ENCODE results near the gene YPEL5.
"Not testable (repeated sequence)": the region's sequence is repeated elsewhere in the genome, so short reads cannot be mapped to it uniquely, and the experiment has no call there.

Gene YPEL5

DNA sequence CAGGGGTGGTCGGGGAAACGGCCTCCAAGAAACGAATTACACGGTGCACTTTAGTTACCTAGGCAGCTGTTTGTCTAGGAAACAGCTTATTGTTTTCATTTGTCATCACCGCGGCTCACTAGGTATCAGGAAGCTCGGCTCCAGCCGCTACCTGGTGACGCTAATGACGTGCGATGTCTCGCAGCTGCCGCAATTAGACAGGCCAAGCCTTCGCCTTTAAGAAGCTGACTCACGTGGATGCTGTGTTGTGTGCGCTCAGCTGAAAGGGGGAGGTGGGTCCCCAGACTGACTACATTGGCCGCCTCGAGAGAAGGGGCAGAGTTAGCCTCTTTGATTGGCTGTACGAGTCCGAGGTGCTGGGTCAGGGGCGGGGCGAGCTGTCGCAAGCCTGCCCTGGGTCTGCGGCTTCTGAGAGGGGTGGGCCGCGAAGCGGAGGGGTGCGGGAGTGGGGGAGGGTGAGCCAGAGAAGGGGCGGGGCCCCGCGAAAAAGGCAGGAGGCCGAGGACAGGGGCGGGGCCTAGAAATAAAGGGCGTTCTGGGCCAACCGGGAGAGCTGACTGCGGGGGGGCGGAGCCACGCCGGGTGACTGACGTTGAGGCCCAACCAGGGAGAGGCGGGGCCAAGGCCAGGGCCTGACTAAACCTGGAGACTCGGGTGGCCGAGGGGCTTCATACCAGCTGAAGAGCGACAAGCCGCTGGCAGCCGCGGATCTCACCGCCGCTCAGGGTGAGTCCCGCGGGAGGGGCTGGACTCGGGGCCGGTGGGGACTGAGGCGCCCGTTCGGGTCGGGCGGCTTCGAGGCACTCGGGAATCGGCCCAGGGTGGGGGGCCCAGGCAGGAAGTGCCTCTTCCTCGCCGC is at the start of gene YPEL5:
Gene YPEL5, plus strand, starts transcription at position 671 of the 859 bp plus-strand sequence. CDS start 9,645 bp downstream, outside the sequence.
- DNase-seq (ENCODE audit: low spot score): peak; percentile 91

- no peak for DNase-seq (ENCODE audit: low spot score)
These were observed 48.4 kb upstream of the YPEL5 start for GRCh38 chr2:30098266-30099005.

GRCh38 chr2:30099366-30099765 is 47.4 kb upstream of the YPEL5 start:
- DNase-seq (ENCODE audit: low spot score): not testable (repeated sequence)

GRCh38 chr2:30100691-30101090 is 46.1 kb upstream of the YPEL5 start:
- DNase-seq (ENCODE audit: low spot score): not testable (repeated sequence)

- DNase-seq (ENCODE audit: low spot score): no peak
These were observed 42.5 kb upstream of the YPEL5 start for GRCh38 chr2:30104307-30104706.

DNA sequence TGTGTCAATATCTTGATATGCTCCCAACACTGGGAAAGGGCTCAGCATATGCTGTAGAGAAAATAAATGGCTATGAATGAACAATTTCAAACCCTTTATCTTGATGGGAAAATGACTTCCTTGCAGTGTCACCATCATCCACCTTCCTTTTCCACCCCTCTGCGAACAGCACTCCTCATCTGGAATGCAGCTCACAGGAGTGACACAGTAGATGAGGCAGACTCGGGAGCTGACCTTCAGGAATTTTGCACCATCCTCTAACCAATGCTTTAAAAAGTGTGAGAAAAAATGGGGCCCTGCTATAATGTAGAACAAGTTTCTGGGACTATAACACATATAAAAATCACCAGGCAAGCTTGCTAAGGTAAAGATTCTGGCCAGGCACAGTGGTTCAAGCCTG is 41.3 kb upstream of the YPEL5 start:
- DNase-seq (ENCODE audit: low spot score): no peak

GRCh38 chr2:30106543-30106942 is 40.3 kb upstream of the YPEL5 start:
- DNase-seq (ENCODE audit: low spot score): no peak

DNA sequence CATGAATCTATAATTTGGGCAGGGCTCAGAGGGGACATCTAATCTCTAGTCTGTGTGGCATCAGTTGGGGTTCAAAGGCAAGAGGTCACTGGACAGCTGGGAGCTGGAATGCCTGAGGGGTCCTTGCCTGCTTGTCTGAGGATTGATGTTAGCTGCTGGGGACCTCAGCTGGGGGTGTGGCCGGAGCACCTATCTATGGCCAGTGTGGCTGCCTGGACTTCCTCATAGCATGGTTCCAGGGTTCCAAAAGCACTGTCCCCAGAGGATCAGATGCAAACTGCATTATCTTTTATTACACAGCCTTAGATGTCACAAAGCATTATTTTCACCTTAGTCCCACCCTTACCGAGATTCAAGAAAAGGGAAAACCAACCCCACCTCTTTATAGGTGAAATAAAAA is 38.6 kb upstream of the YPEL5 start:
- DNase-seq (ENCODE audit: low spot score): no peak

DNA sequence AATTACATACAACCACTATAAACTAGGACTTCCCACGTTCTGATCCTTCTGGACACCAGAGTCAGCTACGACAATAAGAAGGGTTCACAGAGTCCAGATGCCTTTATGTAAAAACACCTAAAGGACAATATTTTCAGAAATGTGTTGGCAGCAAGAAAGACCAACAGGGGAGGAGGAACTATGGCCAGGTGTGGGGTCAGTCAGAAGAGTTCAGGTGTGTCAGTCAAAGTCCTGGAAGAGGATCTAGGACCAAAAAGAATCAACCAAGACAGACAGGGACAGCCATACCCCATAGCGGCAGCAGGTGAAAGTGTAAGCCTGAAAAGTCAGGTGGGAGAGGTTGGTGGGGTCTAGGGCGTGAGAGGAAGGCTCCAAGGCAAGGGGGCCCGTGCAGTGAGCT is 38.0 kb upstream of the YPEL5 start:
- no peak for DNase-seq (ENCODE audit: low spot score)

DNA sequence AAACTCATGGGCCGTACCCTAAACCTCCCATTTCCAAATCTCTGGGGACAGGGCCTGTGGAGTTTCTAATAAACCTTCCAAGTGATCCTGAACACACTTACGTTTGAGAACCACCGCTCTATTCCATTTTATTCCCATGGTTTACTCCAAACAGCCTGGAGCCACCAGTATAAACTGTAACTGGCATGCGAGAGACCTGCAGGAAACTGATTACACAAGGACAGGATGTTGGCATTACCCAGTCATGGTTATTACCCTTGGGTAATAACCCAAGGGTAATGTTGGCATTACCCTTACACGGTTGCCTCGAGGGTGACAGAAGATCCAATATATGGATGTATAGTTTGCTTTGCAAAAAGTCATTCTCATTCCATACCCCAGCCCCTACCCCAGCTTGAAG is 37.0 kb upstream of the YPEL5 start:
- no peak for DNase-seq (ENCODE audit: low spot score)

DNA sequence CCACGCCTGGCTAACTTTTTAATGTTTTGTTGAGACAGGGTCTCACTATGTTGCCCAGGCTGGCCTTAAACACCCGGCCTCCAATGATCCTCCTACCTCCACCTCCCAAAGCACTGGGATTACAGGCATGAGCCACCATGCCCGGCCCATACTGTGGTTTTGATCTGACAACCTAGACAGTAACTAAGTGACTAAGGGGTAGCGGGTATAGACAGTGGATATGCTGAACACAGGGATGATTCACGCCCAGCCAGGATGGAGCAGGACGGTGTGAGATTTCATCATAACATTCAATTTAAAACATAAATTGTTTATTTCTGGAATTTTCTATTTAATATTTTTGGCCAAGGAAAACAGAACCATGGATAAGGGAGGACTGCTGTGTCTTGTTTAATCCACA is 36.0 kb upstream of the YPEL5 start:
- no peak for DNase-seq (ENCODE audit: low spot score)

- DNase-seq (ENCODE audit: low spot score): not testable (repeated sequence)
These were observed 35.6 kb upstream of the YPEL5 start for GRCh38 chr2:30111186-30111585.

GRCh38 chr2:30112561-30112960 is 34.2 kb upstream of the YPEL5 start:
- no peak for DNase-seq (ENCODE audit: low spot score)

DNA sequence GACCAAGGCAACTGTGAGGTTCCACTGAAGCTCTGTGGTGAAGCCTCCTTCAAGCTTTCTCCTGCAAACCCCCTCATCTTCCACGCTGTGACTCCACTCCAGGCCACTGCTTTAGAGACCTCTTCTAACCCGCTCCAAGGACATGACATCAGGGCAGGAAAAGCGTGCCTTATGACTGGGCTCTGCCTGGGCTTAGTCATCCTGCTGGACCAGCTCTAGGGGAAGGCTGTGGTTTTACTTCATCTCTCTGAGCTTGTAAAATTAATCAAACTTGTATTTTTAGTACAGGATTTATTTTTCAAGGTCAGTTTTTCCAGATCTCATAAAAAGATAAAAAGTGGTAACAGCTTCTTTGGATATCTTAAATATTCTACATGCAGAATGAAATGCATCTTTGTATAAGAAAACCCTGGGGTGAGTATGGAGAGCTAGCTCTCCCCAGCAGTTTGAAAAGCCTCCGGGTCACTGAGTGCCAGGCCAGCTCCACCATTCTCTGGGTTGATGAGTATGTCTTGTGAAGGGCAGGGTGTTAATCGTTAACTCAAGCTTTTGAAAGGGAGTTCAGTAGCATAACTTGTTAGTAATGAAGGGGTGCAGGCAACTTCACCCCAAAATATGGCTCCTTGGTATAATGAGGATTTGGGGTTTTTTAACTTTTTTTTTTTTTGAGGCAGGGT is 33.1 kb upstream of the YPEL5 start:
- DNase-seq (ENCODE audit: low spot score): no peak

GRCh38 chr2:30115141-30115980 is 31.4 kb upstream of the YPEL5 start:
- peak; percentile 64 for DNase-seq (ENCODE audit: low spot score)

DNA sequence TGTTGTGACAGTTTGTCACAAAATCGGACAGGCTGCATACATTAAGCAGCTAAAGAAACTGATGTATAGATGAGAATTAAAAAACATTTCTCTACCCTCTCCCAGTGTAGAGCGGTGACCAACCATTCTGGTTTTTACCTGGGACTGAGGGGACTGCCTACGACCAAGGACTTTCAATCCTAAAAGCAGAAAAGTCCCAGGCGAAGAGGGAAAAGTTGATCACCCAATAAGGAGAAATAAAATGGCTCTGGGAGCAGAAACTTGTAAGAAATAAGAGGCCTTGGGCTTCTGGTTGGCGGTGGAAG is 30.9 kb upstream of the YPEL5 start:
- no peak for DNase-seq (ENCODE audit: low spot score)

- no peak for DNase-seq (ENCODE audit: low spot score)
These were observed 24.4 kb upstream of the YPEL5 start for GRCh38 chr2:30122362-30122761.

- DNase-seq (ENCODE audit: low spot score): no peak
These were observed 19.6 kb upstream of the YPEL5 start for GRCh38 chr2:30127016-30127893.

- no peak for DNase-seq (ENCODE audit: low spot score)
These were observed 12.2 kb upstream of the YPEL5 start for GRCh38 chr2:30134582-30134981.

- DNase-seq (ENCODE audit: low spot score): no peak
These were observed 11.3 kb upstream of the YPEL5 start for GRCh38 chr2:30135541-30135940.
